ENCODE data around the gene LAMA3. TPM values are rescaled to one million over a fixed set of nuclear protein-coding genes. Genes with fewer than 3 reads are reported as not detected.
A peak's percentile ranks its signal among the peaks of the same experiment; 100 is the strongest.

LAMA3 gene
- total RNA-seq, 2 donors from 2014 or later = 9.3 to 21.1 TPM

DNA sequence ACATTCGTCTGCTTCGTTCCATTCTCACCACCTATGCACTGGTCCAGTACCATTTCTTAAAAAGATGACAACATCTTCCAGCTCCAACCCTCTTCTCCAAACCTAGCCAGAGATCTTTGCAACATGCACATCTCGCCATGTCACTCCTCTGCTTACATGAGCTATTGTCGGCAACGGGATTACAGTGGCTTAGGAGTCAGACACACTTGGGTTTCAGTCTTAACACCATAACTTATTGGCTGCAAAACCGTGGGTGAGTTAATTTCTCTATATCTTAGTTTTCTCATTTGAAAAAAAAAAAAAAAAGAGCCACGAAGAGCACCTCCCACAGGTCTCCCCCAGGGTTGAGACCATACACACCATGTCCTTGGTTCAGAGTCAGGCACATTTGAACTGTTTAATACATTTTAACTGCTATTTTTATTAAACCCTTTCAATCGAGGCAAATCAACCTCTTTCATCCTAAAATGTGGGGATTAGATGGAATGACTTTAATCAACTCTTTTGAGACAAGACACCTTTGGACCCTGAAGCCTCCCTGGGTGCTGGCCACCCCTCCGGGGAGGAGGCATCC lies 27.4 kb upstream of the LAMA3 start:
- Histone ChIP-seq H3K27me3 (peaks cover 0 to 4% of the 10 kb centered on the region in 2 donors), H3K36me3 (replicated peaks in 1 of 2; ENCODE audit: insufficient read depth in 1 of 2, low read depth in 2 of 2) (no peaks in the 10 kb centered on the region), H3K27ac (no peak overlapping the region), H3K9me3 (no peaks in the 10 kb centered on the region), H3K4me3 (no peak overlapping the region), H3K4me1 (peaks cover 11% of the 10 kb centered on the region)
- WGBS, 2 donors = 47 to 51% methylated on average over 9 of the region's 9 CpGs
- DNase-seq (no peak), ATAC-seq (no peak)
- TF ChIP-seq, protein P1, sequence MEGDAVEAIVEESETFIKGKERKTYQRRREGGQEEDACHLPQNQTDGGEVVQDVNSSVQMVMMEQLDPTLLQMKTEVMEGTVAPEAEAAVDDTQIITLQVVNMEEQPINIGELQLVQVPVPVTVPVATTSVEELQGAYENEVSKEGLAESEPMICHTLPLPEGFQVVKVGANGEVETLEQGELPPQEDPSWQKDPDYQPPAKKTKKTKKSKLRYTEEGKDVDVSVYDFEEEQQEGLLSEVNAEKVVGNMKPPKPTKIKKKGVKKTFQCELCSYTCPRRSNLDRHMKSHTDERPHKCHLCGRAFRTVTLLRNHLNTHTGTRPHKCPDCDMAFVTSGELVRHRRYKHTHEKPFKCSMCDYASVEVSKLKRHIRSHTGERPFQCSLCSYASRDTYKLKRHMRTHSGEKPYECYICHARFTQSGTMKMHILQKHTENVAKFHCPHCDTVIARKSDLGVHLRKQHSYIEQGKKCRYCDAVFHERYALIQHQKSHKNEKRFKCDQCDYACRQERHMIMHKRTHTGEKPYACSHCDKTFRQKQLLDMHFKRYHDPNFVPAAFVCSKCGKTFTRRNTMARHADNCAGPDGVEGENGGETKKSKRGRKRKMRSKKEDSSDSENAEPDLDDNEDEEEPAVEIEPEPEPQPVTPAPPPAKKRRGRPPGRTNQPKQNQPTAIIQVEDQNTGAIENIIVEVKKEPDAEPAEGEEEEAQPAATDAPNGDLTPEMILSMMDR (IDR thresholded peaks at IDR 0.05) = no peak
- no peak for TF ChIP-seq POLR2A (IDR thresholded peaks at IDR 0.05)
- intact Hi-C loops (cut with DNase I) = no loop called here

DNA sequence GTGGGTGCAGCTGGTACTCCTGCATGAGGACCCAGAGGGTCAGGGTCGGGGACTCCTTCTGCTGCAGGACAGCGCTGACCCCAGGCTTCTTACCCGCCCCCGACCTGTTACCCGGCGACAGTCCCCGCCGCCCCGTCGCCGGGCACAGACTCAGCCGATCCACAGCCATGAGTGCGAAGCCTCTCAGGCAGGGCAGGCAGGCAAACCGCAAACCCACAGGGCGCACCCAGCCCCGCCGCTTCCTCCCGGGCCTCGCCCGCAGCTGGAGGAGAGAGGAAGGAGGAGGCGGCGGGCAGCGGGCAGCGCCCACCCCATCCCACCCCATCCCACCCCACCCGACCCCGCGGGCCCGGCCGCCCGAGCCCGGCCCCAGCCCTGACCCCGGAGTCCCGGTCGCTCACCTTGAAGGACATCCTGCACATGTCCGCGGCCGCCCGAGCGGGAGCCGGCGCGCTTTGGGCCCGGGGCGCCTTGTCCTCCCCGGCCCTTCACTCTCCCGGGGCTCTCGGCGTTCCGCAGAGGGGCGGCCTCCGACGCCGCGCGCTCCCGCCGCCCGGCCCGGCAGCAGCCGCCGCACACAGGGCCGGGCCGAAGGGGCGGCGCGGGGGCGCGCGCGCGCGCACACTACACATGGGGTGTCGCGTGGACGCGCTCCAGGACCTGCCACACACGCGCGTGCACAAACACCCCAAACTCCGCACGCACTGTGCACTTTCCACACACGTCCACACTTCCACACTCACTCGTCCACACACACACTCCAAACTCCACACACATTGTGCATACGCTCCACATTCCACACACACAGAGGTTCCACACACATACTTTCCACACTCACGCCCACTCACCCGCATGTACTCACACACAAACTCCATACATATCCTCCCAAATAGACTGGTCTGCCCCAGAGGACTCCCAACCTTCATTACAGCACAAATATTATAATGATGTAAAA lies 26.7 kb upstream of the LAMA3 start, which contains the start of gene ANKRD29:
ANKRD29 (minus strand) TSS at position 603 of the 955 bp plus-strand sequence; CDS start at position 422, 181 bp downstream.
- Histone ChIP-seq H3K36me3 (replicated peaks in 1 of 2; ENCODE audit: insufficient read depth in 1 of 2, low read depth in 2 of 2) (no peaks in the 10 kb centered on the region), H3K27ac (no peak within 1 kb of the TSS), H3K9me3 (no peaks in the 10 kb centered on the region), H3K4me3 (no peak within 1 kb of the TSS), H3K27me3 (peaks cover 0 to 4% of the 10 kb centered on the region in 2 donors), H3K4me1 (peaks cover 11% of the 10 kb centered on the region)
- intact Hi-C loops (cut with DNase I) = no loop called here
- peak; percentile 58 for ATAC-seq
- TF ChIP-seq, protein P1 (IDR thresholded peaks at IDR 0.05) = no peak
- no peak for TF ChIP-seq POLR2A (IDR thresholded peaks at IDR 0.05)
- WGBS, 2 donors = 1 to 6% methylated on average over 13 to 80 of the region's 86 CpGs
- DNase-seq = peak; percentile 13 to 54 (median 20)

DNA sequence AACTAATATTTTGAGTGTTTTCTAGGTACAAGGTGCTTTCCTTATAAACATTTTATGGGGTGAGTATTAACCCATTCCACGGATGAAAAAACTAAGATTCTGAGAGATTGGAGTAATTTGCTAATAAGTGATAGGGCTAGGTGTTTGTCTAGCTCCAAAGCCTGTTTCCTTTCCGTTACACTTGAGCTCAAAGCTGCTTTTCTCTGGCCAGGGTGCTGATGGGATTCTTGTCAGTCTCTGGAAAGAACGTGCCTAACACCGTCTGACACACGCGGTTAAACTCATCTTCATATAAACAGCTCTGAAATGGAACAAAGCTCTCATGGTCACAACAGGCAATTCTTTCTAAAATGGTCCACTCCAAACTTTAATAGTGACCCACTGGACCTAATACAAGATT lies 24.6 kb upstream of the LAMA3 start:
- H3K9me3 ChIP-seq = no peaks in the 10 kb centered on the region
- ATAC-seq = no peak
- H3K4me3 ChIP-seq = no peak overlapping the region
- TF ChIP-seq POLR2A (IDR thresholded peaks at IDR 0.05) = no peak
- TF ChIP-seq, protein P1 (IDR thresholded peaks at IDR 0.05) = no peak
- intact Hi-C loops (cut with DNase I) = no loop called here
- no peaks in the 10 kb centered on the region for H3K36me3 ChIP-seq (replicated peaks in 1 of 2; ENCODE audit: insufficient read depth in 1 of 2, low read depth in 2 of 2)
- peaks cover 0 to 4% of the 10 kb centered on the region in 2 donors for H3K27me3 ChIP-seq
- WGBS, 2 donors = 45 to 51% methylated on average over 6 of the region's 6 CpGs
- H3K27ac ChIP-seq = no peak overlapping the region
- no peak for DNase-seq
- H3K4me1 ChIP-seq = peaks cover 11% of the 10 kb centered on the region

DNA sequence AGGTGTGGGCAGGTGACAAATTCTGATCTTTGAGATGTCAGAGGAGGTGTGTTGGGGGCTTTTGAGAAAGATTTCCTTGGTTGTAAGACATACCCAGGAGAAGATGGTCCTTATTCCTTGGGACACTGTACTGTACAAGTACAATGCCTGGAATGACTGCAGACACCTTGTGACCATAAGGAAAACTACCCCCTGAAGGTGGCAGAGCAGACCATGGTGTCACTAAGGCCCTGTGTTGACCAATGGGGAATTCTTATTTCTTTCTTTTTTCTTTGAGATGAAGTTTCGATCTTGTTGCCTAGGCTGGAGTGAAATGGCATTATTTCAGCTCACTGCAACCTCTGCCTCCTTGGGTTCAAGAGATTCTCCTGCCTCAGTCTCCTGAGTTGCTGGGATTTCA lies 22.1 kb upstream of the LAMA3 start:
- DNase-seq = no peak
- H3K36me3 ChIP-seq (replicated peaks in 1 of 2; ENCODE audit: insufficient read depth in 1 of 2, low read depth in 2 of 2) = no peaks in the 10 kb centered on the region
- ATAC-seq = no peak
- TF ChIP-seq, protein P1 (IDR thresholded peaks at IDR 0.05) = no peak
- no peak for TF ChIP-seq POLR2A (IDR thresholded peaks at IDR 0.05)
- H3K27me3 ChIP-seq = peaks cover 0 to 4% of the 10 kb centered on the region in 2 donors
- 58 to 91% methylated on average over 1 of the region's 1 CpG for WGBS, 2 donors
- no peak overlapping the region for H3K27ac ChIP-seq
- H3K9me3 ChIP-seq = no peaks in the 10 kb centered on the region
- peaks cover 10% of the 10 kb centered on the region for H3K4me1 ChIP-seq
- intact Hi-C loops (cut with DNase I) = no loop called here
- H3K4me3 ChIP-seq = no peak overlapping the region
